NCI-H2171 treated with DMSO at 0.1 percent for 48 hours (cell line): ENCODE measurements around the gene SYNGAP1.

Experiments used
- DNase-seq: peaks from one replicate; lab custom pipeline; 2025; lab: John Stamatoyannopoulos, UW

Gene SYNGAP1

GRCh38 chr6:33421344-33421643 lies 1.4 kb downstream of the SYNGAP1 start:
- DNase-seq = no peak

GRCh38 chr6:33423777-33424176 lies 3.9 kb downstream of the SYNGAP1 start:
- DNase-seq = no peak

- no peak for DNase-seq
Observed at GRCh38 chr6:33424855-33425667, 5.2 kb downstream of the SYNGAP1 start.

GRCh38 chr6:33425668-33426577 lies 6.1 kb downstream of the SYNGAP1 start:
- peak; percentile 59 for DNase-seq

GRCh38 chr6:33426590-33427511 lies 7.0 kb downstream of the SYNGAP1 start:
- no peak for DNase-seq

GRCh38 chr6:33427585-33428223 lies 7.8 kb downstream of the SYNGAP1 start:
- no peak for DNase-seq

GRCh38 chr6:33428224-33428965 lies 8.5 kb downstream of the SYNGAP1 start:
- peak; percentile 15 for DNase-seq

GRCh38 chr6:33428966-33429749 lies 9.3 kb downstream of the SYNGAP1 start:
- no peak for DNase-seq

GRCh38 chr6:33429750-33430052 lies 9.8 kb downstream of the SYNGAP1 start:
- DNase-seq = no peak

GRCh38 chr6:33430334-33430733 lies 10.5 kb downstream of the SYNGAP1 start:
- DNase-seq = no peak

GRCh38 chr6:33430991-33431879 lies 11.4 kb downstream of the SYNGAP1 start:
- DNase-seq = peak; percentile 70

- no peak for DNase-seq
Observed at GRCh38 chr6:33431880-33432541, 12.1 kb downstream of the SYNGAP1 start.

- DNase-seq = no peak
Observed at GRCh38 chr6:33432546-33432945, 12.7 kb downstream of the SYNGAP1 start.

GRCh38 chr6:33433001-33433543 lies 13.2 kb downstream of the SYNGAP1 start:
- DNase-seq = no peak

- DNase-seq = no peak
Observed at GRCh38 chr6:33433544-33434191, 13.8 kb downstream of the SYNGAP1 start.

- DNase-seq = no peak
Observed at GRCh38 chr6:33434961-33435360, 15.1 kb downstream of the SYNGAP1 start.

- DNase-seq = no peak
Observed at GRCh38 chr6:33437666-33438065, 17.8 kb downstream of the SYNGAP1 start.
